ENCODE measurements around the gene ABHD14A.
"Not testable (repeated sequence)": the region's sequence is repeated elsewhere in the genome, so short reads cannot be mapped to it uniquely, and the experiment has no call there.

Gene ABHD14A

DNA sequence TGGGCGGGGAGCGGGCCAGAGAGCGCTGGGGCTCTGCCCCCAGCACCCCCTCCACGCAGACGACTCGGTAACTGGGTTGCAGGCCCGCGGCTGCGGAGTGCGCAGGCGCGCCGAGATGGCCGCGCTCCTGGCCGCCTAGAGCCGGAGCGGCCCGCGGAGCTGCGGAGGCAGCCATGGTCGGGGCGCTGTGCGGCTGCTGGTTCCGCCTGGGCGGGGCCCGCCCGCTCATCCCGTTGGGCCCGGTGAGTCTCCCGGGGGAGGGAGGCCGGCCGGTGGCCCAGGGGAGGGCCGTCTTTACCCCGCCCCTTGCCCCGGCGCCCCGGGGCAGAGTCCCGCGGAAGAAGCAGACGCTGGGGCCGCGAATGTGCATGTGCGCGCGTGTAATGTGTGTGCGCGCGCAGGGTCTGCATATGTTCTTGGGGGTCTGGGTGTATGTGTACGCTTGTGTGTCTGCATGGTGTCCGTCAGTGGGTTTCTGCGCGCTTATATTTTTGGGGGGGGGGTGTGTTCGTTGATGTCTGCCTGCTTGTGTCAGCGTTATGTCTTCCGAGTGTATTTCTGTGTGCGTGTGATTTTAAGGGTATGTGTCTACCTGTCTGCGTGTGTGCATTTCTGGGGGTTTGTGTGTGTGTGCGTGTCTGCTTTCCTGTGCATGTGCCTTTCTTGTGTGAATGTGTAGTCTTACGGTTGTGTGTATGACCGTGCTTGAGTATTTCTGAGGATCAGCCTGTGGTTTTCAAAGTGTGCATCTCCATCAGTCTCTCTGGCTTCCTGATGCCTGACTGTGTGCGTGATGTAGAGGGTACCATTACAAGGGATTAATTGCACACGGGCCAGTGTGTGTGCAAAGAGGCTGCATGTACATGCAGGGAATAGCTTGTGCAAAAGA is at the start of gene ABHD14A:
Gene ABHD14A, plus strand, starts transcription at position 102 of the 889 bp plus-strand sequence. Its CDS starts 72 bp downstream, at position 174.
- peaks cover 32% of the 10 kb centered on the region for H3K27me3 ChIP-seq (ENCODE audit: control insufficient read depth, insufficient read depth, low read length)
- peak within 1 kb of the TSS; percentile 70 for H3K9ac ChIP-seq (ENCODE audit: low read depth, low read length)
- no peaks in the 10 kb centered on the region for H3K9me3 ChIP-seq (ENCODE audit: control insufficient read depth, insufficient read depth, low read length)
- peak within 1 kb of the TSS; percentile 36 for H3K4me3 ChIP-seq (ENCODE audit: low read depth, low read length)
- peaks cover 5% of the 10 kb centered on the region for H3K36me3 ChIP-seq (ENCODE audit: control insufficient read depth, insufficient read depth, low read length)
- H3K4me1 ChIP-seq (ENCODE audit: control insufficient read depth, insufficient read depth, low read length), result peaks cover 10% of the 10 kb centered on the region

DNA sequence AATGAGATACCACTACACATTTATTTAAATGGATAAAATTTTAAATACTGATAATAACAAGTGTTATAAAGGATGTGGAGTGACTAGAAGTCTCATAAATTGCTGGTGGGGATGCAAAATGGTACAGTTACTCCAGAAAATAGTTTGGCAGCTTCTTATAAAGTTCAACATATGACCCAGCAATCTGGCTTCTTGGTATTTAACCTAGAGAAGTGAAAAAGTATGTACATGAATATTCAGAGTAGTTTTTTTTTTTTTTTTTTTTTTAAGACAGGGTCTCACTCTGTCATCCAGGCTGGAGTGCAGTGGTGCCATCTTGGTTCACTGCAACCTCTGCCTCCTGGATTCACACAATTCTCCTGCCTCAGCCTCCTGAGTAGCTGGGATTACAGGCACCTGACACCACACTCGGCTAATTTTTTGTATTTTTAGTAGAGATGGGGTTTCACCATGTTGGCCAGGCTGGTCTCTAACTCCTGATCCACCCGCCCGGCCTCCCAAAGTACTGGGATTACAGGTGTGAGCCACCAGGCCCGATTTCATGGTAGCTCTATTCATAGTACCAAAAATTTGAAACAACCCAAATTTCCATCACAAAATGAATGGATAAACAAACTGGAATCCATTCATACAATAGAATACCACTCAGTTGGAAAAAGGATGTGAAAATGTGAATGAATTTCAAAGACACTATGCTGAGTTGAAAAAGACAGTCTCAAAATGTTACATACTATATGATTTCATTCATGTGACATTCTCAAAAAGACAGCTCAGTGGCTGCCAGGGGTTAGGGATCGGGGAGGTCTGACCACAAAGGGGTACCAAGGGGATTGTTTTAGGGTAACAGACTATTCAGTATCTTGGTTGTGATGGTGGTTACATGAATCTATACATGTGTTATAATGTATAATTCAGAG is 47.5 kb upstream of the ABHD14A start:
- Histone ChIP-seq H3K9ac (ENCODE audit: low read depth, low read length) (no peak overlapping the region), H3K36me3 (ENCODE audit: control insufficient read depth, insufficient read depth, low read length) (no peaks in the 10 kb centered on the region), H3K9me3 (ENCODE audit: control insufficient read depth, insufficient read depth, low read length) (no peaks in the 10 kb centered on the region), H3K4me3 (ENCODE audit: low read depth, low read length) (no peak overlapping the region), H3K4me1 (ENCODE audit: control insufficient read depth, insufficient read depth, low read length) (no peaks in the 10 kb centered on the region), H3K27me3 (ENCODE audit: control insufficient read depth, insufficient read depth, low read length) (no peaks in the 10 kb centered on the region)

DNA sequence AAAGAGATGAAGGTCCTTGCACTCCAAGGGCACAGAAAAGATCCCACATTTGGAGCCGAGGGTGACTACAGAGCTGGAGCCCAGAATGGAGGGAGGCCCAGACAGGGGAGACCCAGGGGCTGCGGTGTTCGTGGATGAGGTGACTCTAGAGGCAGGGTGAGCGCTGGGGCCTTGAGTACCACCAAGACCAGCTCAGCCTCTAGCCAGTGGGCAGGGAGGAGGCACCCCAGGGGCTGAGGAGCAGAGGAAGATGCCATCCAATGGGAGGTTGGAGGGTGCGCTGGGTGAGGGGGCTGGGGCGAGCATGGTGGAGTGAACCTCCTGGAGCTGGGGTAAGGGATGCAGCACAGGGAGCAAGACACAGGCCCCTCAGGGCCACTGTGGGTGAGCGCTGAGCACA is 46.4 kb upstream of the ABHD14A start:
- Histone ChIP-seq H3K9ac (ENCODE audit: low read depth, low read length) (no peak overlapping the region), H3K4me3 (ENCODE audit: low read depth, low read length) (no peak overlapping the region), H3K4me1 (ENCODE audit: control insufficient read depth, insufficient read depth, low read length) (no peaks in the 10 kb centered on the region), H3K36me3 (ENCODE audit: control insufficient read depth, insufficient read depth, low read length) (peaks cover 7% of the 10 kb centered on the region), H3K27me3 (ENCODE audit: control insufficient read depth, insufficient read depth, low read length) (no peaks in the 10 kb centered on the region), H3K9me3 (ENCODE audit: control insufficient read depth, insufficient read depth, low read length) (no peaks in the 10 kb centered on the region)

DNA sequence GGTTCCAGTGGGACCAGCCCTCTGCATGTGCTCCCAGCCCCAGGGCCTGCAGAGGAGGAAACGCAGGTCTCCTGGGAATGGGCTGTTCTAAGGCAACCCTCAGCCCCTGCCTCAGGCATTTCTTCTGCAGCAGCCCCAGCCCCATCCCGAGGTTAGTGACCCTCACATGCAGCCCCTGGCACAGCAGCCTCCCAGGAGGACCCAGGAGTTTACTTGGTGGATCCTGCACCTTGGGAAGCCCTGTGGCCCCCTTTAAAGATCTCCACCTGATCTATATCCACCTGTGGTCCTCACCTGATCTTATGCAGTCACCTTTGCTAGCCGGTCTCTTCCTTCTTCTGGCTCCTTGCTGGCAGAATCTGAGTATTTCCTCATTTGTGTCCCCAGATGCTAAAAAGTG is 45.9 kb upstream of the ABHD14A start:
- not testable (repeated sequence) for H3K4me1 ChIP-seq (ENCODE audit: control insufficient read depth, insufficient read depth, low read length); H3K9ac ChIP-seq (ENCODE audit: low read depth, low read length); H3K4me3 ChIP-seq (ENCODE audit: low read depth, low read length); H3K27me3 ChIP-seq (ENCODE audit: control insufficient read depth, insufficient read depth, low read length); H3K9me3 ChIP-seq (ENCODE audit: control insufficient read depth, insufficient read depth, low read length)
- H3K36me3 ChIP-seq (ENCODE audit: control insufficient read depth, insufficient read depth, low read length), result peaks cover 13% of the 10 kb centered on the region

DNA sequence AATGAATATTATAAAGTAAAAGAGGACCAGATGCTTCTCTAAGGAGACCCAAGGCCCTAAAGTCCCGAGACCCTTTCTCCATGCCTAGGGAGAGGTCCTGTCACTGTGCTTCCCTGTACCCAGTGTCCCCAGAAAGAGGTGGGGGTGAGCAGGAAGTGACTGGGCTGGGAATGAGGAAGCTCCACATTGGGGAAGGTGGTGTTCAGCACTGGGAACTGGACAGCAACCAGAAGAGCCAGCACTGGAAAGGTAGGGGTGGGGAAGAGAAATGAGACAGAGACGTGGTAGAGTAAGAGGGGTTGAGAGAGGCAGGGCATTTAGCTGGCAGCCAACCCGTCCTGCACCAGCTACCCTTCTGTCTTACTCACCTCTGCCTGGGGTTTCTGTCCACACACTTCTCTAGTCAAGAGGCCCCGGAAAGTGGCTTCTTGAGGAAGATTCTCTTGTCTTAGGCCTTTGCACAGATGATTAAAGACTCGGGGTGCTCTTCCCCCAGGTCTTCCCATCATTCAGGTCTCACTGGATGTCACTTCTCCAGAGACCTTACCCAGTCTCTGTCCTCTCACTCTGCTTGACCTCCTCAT is 45.4 kb upstream of the ABHD14A start:
- Histone ChIP-seq H3K9ac (ENCODE audit: low read depth, low read length) (no peak overlapping the region), H3K27me3 (ENCODE audit: control insufficient read depth, insufficient read depth, low read length) (no peaks in the 10 kb centered on the region), H3K36me3 (ENCODE audit: control insufficient read depth, insufficient read depth, low read length) (peaks cover 18% of the 10 kb centered on the region), H3K4me3 (ENCODE audit: low read depth, low read length) (no peak overlapping the region), H3K4me1 (ENCODE audit: control insufficient read depth, insufficient read depth, low read length) (no peaks in the 10 kb centered on the region), H3K9me3 (ENCODE audit: control insufficient read depth, insufficient read depth, low read length) (no peaks in the 10 kb centered on the region)

DNA sequence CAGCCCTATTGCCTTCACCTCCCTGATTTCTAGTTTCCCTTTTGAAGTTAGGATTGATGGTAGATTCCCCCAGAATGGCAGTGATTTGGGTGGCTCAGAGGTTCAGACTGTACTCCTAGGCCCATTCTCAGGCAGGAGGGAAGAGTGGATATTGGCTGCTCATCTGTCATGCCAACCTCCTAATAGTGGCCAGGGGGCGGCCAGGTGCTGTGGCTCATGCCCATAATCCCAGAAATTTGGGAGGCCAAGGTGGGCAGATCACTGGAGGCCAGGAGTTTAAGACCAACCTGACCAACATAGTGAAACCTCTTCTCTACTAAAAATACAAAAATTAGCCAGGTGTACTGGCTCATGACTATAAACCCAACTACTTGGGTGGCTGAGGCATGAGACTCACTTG is 44.4 kb upstream of the ABHD14A start:
- Histone ChIP-seq H3K36me3 (ENCODE audit: control insufficient read depth, insufficient read depth, low read length) (peaks cover 27% of the 10 kb centered on the region), H3K4me3 (ENCODE audit: low read depth, low read length) (no peak overlapping the region), H3K9ac (ENCODE audit: low read depth, low read length) (no peak overlapping the region), H3K4me1 (ENCODE audit: control insufficient read depth, insufficient read depth, low read length) (no peaks in the 10 kb centered on the region), H3K9me3 (ENCODE audit: control insufficient read depth, insufficient read depth, low read length) (no peaks in the 10 kb centered on the region), H3K27me3 (ENCODE audit: control insufficient read depth, insufficient read depth, low read length) (no peaks in the 10 kb centered on the region)

DNA sequence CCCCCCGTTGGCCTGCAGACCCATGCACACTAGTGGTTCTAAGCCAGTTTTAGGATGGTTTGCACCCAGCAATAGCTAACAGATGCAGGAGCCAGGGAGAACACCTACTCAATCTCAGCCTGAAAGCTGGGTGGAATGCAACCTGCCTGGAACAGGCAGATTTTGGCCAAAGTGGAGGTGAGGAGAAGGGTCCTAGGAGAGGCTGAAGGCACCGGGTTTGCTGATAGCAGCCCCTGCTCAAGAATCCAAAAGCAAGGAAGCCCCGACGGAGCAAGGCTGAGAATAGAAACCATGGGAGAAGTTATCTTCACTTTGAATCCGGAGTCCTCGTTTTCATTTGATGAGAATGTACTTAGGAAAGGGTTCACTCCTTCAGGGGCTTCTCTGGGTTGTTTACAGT is 43.1 kb upstream of the ABHD14A start:
- Histone ChIP-seq H3K4me3 (ENCODE audit: low read depth, low read length) (no peak overlapping the region), H3K9me3 (ENCODE audit: control insufficient read depth, insufficient read depth, low read length) (no peaks in the 10 kb centered on the region), H3K4me1 (ENCODE audit: control insufficient read depth, insufficient read depth, low read length) (no peaks in the 10 kb centered on the region), H3K27me3 (ENCODE audit: control insufficient read depth, insufficient read depth, low read length) (no peaks in the 10 kb centered on the region), H3K9ac (ENCODE audit: low read depth, low read length) (no peak overlapping the region), H3K36me3 (ENCODE audit: control insufficient read depth, insufficient read depth, low read length) (peaks cover 38% of the 10 kb centered on the region)

DNA sequence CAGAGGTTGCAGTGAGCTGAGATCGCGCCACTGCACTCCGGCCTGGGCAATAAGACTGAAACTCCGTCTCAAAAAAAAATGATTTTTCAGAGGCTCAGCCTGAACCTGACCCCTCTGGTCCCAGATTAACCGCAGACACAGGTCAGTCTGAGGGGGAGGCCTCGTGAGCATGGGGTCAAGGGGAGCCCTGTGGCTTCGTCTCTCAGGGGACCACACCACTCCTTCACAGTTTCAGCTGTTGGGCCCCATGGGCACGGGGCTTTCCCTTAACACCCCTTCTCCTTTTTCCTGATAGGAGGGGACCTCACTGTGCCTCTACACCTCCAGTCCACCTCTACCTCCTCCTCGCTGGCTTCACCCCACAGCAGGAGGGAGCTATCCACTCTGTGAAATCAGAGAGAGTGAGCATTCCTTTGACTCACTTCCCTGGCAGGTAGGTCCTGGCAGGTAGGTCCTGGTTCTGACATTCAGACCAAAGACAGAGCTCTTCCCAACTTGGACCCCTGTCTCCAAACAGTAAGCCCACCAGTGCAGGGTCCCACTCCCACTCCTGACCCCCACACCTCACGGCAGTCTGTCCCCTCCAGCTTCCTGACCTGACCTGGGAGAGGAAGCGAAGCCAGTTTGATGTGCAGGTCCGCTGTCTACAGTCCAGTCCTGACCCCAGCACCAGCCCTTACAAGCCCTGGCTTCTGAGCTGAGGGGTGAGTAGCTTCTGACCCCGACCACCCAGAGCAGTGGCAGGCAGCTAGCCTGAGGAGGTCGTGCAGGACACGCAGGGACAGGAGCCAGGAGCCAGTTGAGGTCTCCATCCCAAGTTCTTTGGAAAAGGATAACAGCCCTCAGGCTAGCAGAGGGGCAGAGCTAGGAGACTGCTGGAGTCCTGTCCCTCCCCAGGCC is 42.1 kb upstream of the ABHD14A start:
- no peak overlapping the region for H3K9ac ChIP-seq (ENCODE audit: low read depth, low read length)
- H3K36me3 ChIP-seq (ENCODE audit: control insufficient read depth, insufficient read depth, low read length), result peaks cover 48% of the 10 kb centered on the region
- H3K4me3 ChIP-seq (ENCODE audit: low read depth, low read length), result no peak overlapping the region
- H3K27me3 ChIP-seq (ENCODE audit: control insufficient read depth, insufficient read depth, low read length), result no peaks in the 10 kb centered on the region
- no peaks in the 10 kb centered on the region for H3K9me3 ChIP-seq (ENCODE audit: control insufficient read depth, insufficient read depth, low read length)
- H3K4me1 ChIP-seq (ENCODE audit: control insufficient read depth, insufficient read depth, low read length), result no peaks in the 10 kb centered on the region

DNA sequence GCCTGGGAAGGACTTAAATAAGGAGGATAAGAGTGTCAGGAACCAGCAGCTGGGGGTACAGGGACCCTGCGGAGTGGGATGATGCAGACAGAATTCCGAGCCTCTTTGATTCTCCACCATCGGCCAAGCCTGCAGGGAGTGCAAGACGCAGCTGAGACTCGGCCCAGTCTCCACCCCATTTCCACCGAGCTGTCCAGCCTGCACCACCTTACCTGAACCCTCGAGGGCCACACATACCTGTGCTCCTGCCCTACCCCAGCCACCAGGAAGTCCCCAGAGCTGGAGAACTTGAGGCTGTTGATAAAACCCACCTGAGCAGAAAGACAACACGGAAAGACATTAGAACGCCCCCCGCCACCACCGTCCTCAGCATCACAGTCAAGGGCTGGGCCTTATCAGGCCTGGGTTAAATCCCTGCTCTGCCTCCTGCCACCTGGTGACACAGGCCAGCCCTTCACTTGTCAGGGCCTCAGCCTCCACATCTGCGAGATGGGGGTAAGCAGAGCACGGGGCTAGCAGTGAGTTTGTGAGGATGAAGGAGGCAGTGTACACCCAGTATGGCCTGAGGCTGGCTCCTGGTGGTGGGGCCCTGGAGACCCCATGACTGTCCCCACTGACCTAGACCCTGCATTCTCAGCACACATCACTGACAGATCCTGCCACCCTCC is 41.3 kb upstream of the ABHD14A start:
- H3K36me3 ChIP-seq (ENCODE audit: control insufficient read depth, insufficient read depth, low read length), result peaks cover 53% of the 10 kb centered on the region
- H3K27me3 ChIP-seq (ENCODE audit: control insufficient read depth, insufficient read depth, low read length), result no peaks in the 10 kb centered on the region
- H3K9me3 ChIP-seq (ENCODE audit: control insufficient read depth, insufficient read depth, low read length), result no peaks in the 10 kb centered on the region
- no peaks in the 10 kb centered on the region for H3K4me1 ChIP-seq (ENCODE audit: control insufficient read depth, insufficient read depth, low read length)
- H3K4me3 ChIP-seq (ENCODE audit: low read depth, low read length), result no peak overlapping the region
- no peak overlapping the region for H3K9ac ChIP-seq (ENCODE audit: low read depth, low read length)

DNA sequence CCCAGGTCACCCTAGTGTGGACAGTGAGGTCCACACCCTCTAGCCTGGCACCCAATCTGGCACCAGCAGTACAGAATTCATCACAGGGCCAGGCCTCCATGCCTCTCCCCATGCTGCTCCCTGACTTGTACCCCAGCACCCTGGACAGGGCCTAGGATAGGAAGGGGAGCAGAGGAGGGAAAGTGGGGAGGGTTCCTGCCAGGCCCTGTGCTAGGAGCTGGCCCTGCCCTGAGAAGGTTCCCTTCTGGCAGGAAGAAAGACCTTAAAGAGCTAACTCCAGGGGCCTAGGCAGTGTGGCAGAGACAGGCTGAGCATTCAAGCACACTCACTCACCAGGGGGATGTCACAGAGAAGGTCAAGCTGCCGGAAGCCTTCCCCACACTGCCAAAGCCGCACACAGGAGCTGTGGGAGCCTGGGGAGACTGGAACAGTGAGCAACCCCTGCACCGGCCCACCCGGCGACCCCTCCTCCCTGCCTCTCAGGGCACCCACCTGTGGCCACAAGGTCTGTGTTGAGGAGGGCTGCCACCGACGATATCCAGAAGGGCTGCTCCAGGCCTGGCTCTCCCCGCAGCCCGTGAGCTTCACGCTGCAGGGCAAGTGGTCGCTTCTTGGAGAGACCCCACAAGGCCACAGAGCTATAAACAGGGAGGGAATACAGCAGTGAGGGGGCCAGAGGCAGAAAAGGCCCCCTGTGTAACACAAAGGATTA is 40.6 kb upstream of the ABHD14A start:
- H3K4me3 ChIP-seq (ENCODE audit: low read depth, low read length), result no peak overlapping the region
- H3K27me3 ChIP-seq (ENCODE audit: control insufficient read depth, insufficient read depth, low read length), result no peaks in the 10 kb centered on the region
- no peaks in the 10 kb centered on the region for H3K9me3 ChIP-seq (ENCODE audit: control insufficient read depth, insufficient read depth, low read length)
- H3K4me1 ChIP-seq (ENCODE audit: control insufficient read depth, insufficient read depth, low read length), result no peaks in the 10 kb centered on the region
- peaks cover 53% of the 10 kb centered on the region for H3K36me3 ChIP-seq (ENCODE audit: control insufficient read depth, insufficient read depth, low read length)
- no peak overlapping the region for H3K9ac ChIP-seq (ENCODE audit: low read depth, low read length)
